Femur (tissue), 1 donor: Measurements from ENCODE around the gene SDR9C7.
"Not testable (repeated sequence)": the region's sequence is repeated elsewhere in the genome, so short reads cannot be mapped to it uniquely, and the experiment has no call there.

Source experiments
- DNase-seq: peaks from one replicate; pipeline ENCODE4 v3.0.0-alpha.2; 2017

The SDR9C7 gene

GRCh38 chr12:56933826-56934625 is at the start of gene SDR9C7:
TSS of gene SDR9C7 (minus strand) at chr12:56934408. CDS start at chr12:56934261, 147 bp downstream.
- DNase-seq = no peak

GRCh38 chr12:56983386-56983785 is 49.2 kb upstream of the SDR9C7 start:
- no peak for DNase-seq

GRCh38 chr12:56982578-56983236 is 48.5 kb upstream of the SDR9C7 start:
- not testable (repeated sequence) for DNase-seq

GRCh38 chr12:56980941-56981530 is 46.8 kb upstream of the SDR9C7 start:
- no peak for DNase-seq

GRCh38 chr12:56980268-56980667 is 46.1 kb upstream of the SDR9C7 start:
- DNase-seq = no peak

- no peak for DNase-seq
Observed at GRCh38 chr12:56979628-56980027, 45.4 kb upstream of the SDR9C7 start.

GRCh38 chr12:56978397-56979138 is 44.4 kb upstream of the SDR9C7 start:
- DNase-seq = no peak

- DNase-seq = not testable (repeated sequence)
Observed at GRCh38 chr12:56977361-56977760, 43.2 kb upstream of the SDR9C7 start.

- DNase-seq = not testable (repeated sequence)
Observed at GRCh38 chr12:56974224-56974623, 40.0 kb upstream of the SDR9C7 start.

GRCh38 chr12:56968910-56969309 is 34.7 kb upstream of the SDR9C7 start:
- DNase-seq = not testable (repeated sequence)

GRCh38 chr12:56965997-56966642 is 31.9 kb upstream of the SDR9C7 start:
- not testable (repeated sequence) for DNase-seq

- DNase-seq = not testable (repeated sequence)
Observed at GRCh38 chr12:56965124-56965523, 30.9 kb upstream of the SDR9C7 start.

- not testable (repeated sequence) for DNase-seq
Observed at GRCh38 chr12:56963557-56963956, 29.3 kb upstream of the SDR9C7 start.

- not testable (repeated sequence) for DNase-seq
Observed at GRCh38 chr12:56962247-56962646, 28.0 kb upstream of the SDR9C7 start.

GRCh38 chr12:56958422-56958821 is 24.2 kb upstream of the SDR9C7 start:
- DNase-seq = no peak

GRCh38 chr12:56957229-56958052 is 23.2 kb upstream of the SDR9C7 start, which contains the start of gene RDH16:
TSS of gene RDH16 (minus strand) at chr12:56957608. CDS start at chr12:56957462, 146 bp downstream.
- DNase-seq = no peak

GRCh38 chr12:56955631-56956256 is 21.5 kb upstream of the SDR9C7 start:
- DNase-seq = no peak

- DNase-seq = no peak
Observed at GRCh38 chr12:56954958-56955355, 20.7 kb upstream of the SDR9C7 start.

GRCh38 chr12:56954057-56954957 is 20.1 kb upstream of the SDR9C7 start:
- DNase-seq = no peak

GRCh38 chr12:56953314-56953713 is 19.1 kb upstream of the SDR9C7 start:
- DNase-seq = no peak
